Measurements from ENCODE around the gene DEPDC5. TPM values are rescaled to one million over a fixed set of nuclear protein-coding genes. Genes with fewer than 3 reads are reported as not detected.

Gene DEPDC5
- total RNA-seq, 1 donor from 2014 or later: 32.6 TPM

GRCh38 chr22:31892080-31892433 lies 138.2 kb downstream of the DEPDC5 start:
- no peak overlapping the region for H3K27ac Mint-ChIP-seq (ENCODE audit: unreplicated experiment)
- H3K4me1 Mint-ChIP-seq (ENCODE audit: unreplicated experiment): peaks cover 20% of the 10 kb centered on the region
- H3K9me3 Mint-ChIP-seq (ENCODE audit: unreplicated experiment): no peaks in the 10 kb centered on the region
- DNase-seq (ENCODE audit: low spot score): no peak
- no peak overlapping the region for H3K4me3 Mint-ChIP-seq (ENCODE audit: unreplicated experiment)
- peaks cover 11% of the 10 kb centered on the region for H3K36me3 Mint-ChIP-seq (ENCODE audit: low read depth, unreplicated experiment)
- H3K27me3 Mint-ChIP-seq (ENCODE audit: unreplicated experiment): peaks cover 3% of the 10 kb centered on the region
- no peak for TF ChIP-seq CTCF (IDR thresholded peaks at IDR 0.05; ENCODE audit: unreplicated experiment)

GRCh38 chr22:31893460-31893859 lies 139.6 kb downstream of the DEPDC5 start:
- no peak for DNase-seq (ENCODE audit: low spot score)
- TF ChIP-seq CTCF (IDR thresholded peaks at IDR 0.05; ENCODE audit: unreplicated experiment): no peak
- Mint-ChIP-seq H3K4me3 (ENCODE audit: unreplicated experiment) (no peak overlapping the region), H3K36me3 (ENCODE audit: low read depth, unreplicated experiment) (peaks cover 11% of the 10 kb centered on the region), H3K9me3 (ENCODE audit: unreplicated experiment) (no peaks in the 10 kb centered on the region), H3K4me1 (ENCODE audit: unreplicated experiment) (peaks cover 25% of the 10 kb centered on the region), H3K27ac (ENCODE audit: unreplicated experiment) (no peak overlapping the region), H3K27me3 (ENCODE audit: unreplicated experiment) (peaks cover 8% of the 10 kb centered on the region)

GRCh38 chr22:31895411-31896123 lies 141.7 kb downstream of the DEPDC5 start:
- DNase-seq (ENCODE audit: low spot score): no peak
- Mint-ChIP-seq H3K27me3 (ENCODE audit: unreplicated experiment) (peaks cover 8% of the 10 kb centered on the region), H3K9me3 (ENCODE audit: unreplicated experiment) (no peaks in the 10 kb centered on the region), H3K36me3 (ENCODE audit: low read depth, unreplicated experiment) (peaks cover 7% of the 10 kb centered on the region), H3K4me3 (ENCODE audit: unreplicated experiment) (peak overlapping the region; percentile 26), H3K4me1 (ENCODE audit: unreplicated experiment) (peaks cover 25% of the 10 kb centered on the region), H3K27ac (ENCODE audit: unreplicated experiment) (no peak overlapping the region)
- no peak for TF ChIP-seq CTCF (IDR thresholded peaks at IDR 0.05; ENCODE audit: unreplicated experiment)

GRCh38 chr22:31896472-31896871 lies 142.7 kb downstream of the DEPDC5 start:
- peaks cover 8% of the 10 kb centered on the region for H3K27me3 Mint-ChIP-seq (ENCODE audit: unreplicated experiment)
- H3K27ac Mint-ChIP-seq (ENCODE audit: unreplicated experiment): no peak overlapping the region
- H3K4me3 Mint-ChIP-seq (ENCODE audit: unreplicated experiment): no peak overlapping the region
- H3K36me3 Mint-ChIP-seq (ENCODE audit: low read depth, unreplicated experiment): peaks cover 7% of the 10 kb centered on the region
- peaks cover 28% of the 10 kb centered on the region for H3K4me1 Mint-ChIP-seq (ENCODE audit: unreplicated experiment)
- TF ChIP-seq CTCF (IDR thresholded peaks at IDR 0.05; ENCODE audit: unreplicated experiment): no peak
- H3K9me3 Mint-ChIP-seq (ENCODE audit: unreplicated experiment): no peaks in the 10 kb centered on the region
- no peak for DNase-seq (ENCODE audit: low spot score)
